HepG2 (cell line): ENCODE measurements around the gene FLYWCH1. TPM values are rescaled to one million over a fixed set of nuclear protein-coding genes. Genes with fewer than 3 reads are reported as not detected.

Source experiments
- ATF6 ChIP-seq: sonication (generic); formaldehyde crosslinking; conservative IDR thresholded peaks from 2 replicates; pipeline ENCODE4 v1.4.0; 2020; ENCODE audit warnings: missing genetic modification reagents
- BCL3 ChIP-seq: sonication (generic); formaldehyde crosslinking; IDR thresholded peaks from 2 replicates; pipeline ENCODE4 v1.5.1; 2020; ENCODE audit warnings: mild to moderate bottlenecking, missing genetic modification reagents, moderate library complexity
- CAMTA2 ChIP-seq: sonication (generic); formaldehyde crosslinking; IDR thresholded peaks from 2 replicates; pipeline ENCODE4 v1.4.0; 2020; ENCODE audit warnings: mild to moderate bottlenecking, missing genetic modification reagents, borderline replicate concordance
- DNMT1 ChIP-seq: sonication (generic); formaldehyde crosslinking; IDR thresholded peaks from 2 replicates; pipeline ENCODE4 v1.5.1; 2020; ENCODE audit warnings: mild to moderate bottlenecking, missing genetic modification reagents
- DZIP1 ChIP-seq: sonication (generic); formaldehyde crosslinking; IDR thresholded peaks from 2 replicates; pipeline ENCODE4 v1.5.0; 2020; ENCODE audit warnings: mild to moderate bottlenecking, missing genetic modification reagents
- ETV5 ChIP-seq: IDR thresholded peaks from 2 replicates; pipeline ENCODE4 v1.6.1; 2018; ENCODE audit warnings: missing biosample characterization, missing genetic modification reagents, inconsistent platforms, borderline replicate concordance
- FOXO4 ChIP-seq: sonication (generic); formaldehyde crosslinking; conservative IDR thresholded peaks from 2 replicates; pipeline ENCODE4 v1.8.1; 2023; ENCODE audit warnings: missing genetic modification reagents
- GZF1 ChIP-seq: sonication (generic); formaldehyde crosslinking; IDR thresholded peaks from 2 replicates; pipeline ENCODE4 v1.5.1; 2020; ENCODE audit warnings: mild to moderate bottlenecking, missing genetic modification reagents
- HNF4A ChIP-seq: sonication (generic); formaldehyde crosslinking; IDR thresholded peaks from 2 replicates; pipeline ENCODE4 v1.4.0; 2020; ENCODE audit warnings: missing genetic modification reagents
- KDM6A ChIP-seq: IDR thresholded peaks from 2 replicates; pipeline ENCODE4 v1.6.1; 2016; ENCODE audit warnings: low read depth
- MEIS2 ChIP-seq: sonication (generic); formaldehyde crosslinking; IDR thresholded peaks from 2 replicates; pipeline ENCODE4 v1.9.0; 2021; ENCODE audit warnings: mild to moderate bottlenecking, missing genetic modification reagents
- MTF2 ChIP-seq: sonication (generic); formaldehyde crosslinking; IDR thresholded peaks from 2 replicates; pipeline ENCODE4 v1.5.0; 2020; ENCODE audit warnings: missing genetic modification reagents, borderline replicate concordance
- RBM39 ChIP-seq: fragments of 200-400 bp; formaldehyde crosslinking; IDR thresholded peaks from one replicate; pipeline ENCODE4 v1.6.1; 2018; ENCODE audit warnings: antibody characterized with exemption, mild to moderate bottlenecking, low read depth, low read length; ENCODE audit not compliant: poor library complexity, severe bottlenecking
- RFX1 ChIP-seq: fragments of 450-650 bp; IDR thresholded peaks from 2 replicates; pipeline ENCODE4 v1.6.1; 2017
- SP1 ChIP-seq, 2 experiments: fragments of 450-650 bp in 1 of 2; sonication (generic) in 1 of 2; formaldehyde crosslinking in 1 of 2; IDR thresholded peaks; 2 replicates each; pipeline versions ENCODE4 v1.4.0 to v1.6.1; 2016 to 2020; ENCODE audit warnings: missing genetic modification reagents in 1 of 2
- TFDP1 ChIP-seq: IDR thresholded peaks from 2 replicates; pipeline ENCODE4 v1.6.1; 2016; ENCODE audit warnings: missing compliant biosample characterization, missing genetic modification reagents, borderline replicate concordance
- ZFY ChIP-seq: sonication (generic); formaldehyde crosslinking; IDR thresholded peaks from 2 replicates; pipeline ENCODE4 v1.4.0; 2020; ENCODE audit warnings: missing genetic modification reagents
- ZGPAT ChIP-seq: IDR thresholded peaks from 2 replicates; pipeline ENCODE4 v1.6.1; 2016; ENCODE audit warnings: mild to moderate bottlenecking
- ZNF607 ChIP-seq: sonication (generic); formaldehyde crosslinking; IDR thresholded peaks from 2 replicates; pipeline ENCODE4 v1.5.1; 2020; ENCODE audit warnings: missing genetic modification reagents, mild to moderate bottlenecking, borderline replicate concordance
- polyA plus RNA-seq, 8 experiments: library from polyadenylated mRNA; depleted of rRNA in 3 of 8; stranded (reverse) in 7 of 8; unstranded in 1 of 8; fragments of >200 nt; fragmentation: Illumina TruSeq in 4 of 8; extraction: Trizol in 4 of 8; gene quantifications; 2 replicates each; pipeline versions ENCODE4 v1.2.1 to v1.2.3, GENCODE V29; 2011 to 2016; ENCODE audit warnings: low read depth in 4 of 8, missing spikeins in 1 of 8, mixed read lengths in 1 of 8; ENCODE audit not compliant: insufficient read depth in 1 of 8
- total RNA-seq, 5 experiments: library from RNA; depleted of rRNA; stranded (reverse); fragments of >200 nt; fragmentation: Illumina TruSeq; extraction: Trizol; gene quantifications; 2 replicates each; pipeline ENCODE4 v1.2.3, GENCODE V29; 2016; ENCODE audit warnings: low read depth in 1 of 5

FLYWCH1 gene
- total and polyA plus RNA-seq, 2 of the 13 experiments (the other 11 are each of a cell fraction or from before 2014, with no cell fraction given), result 7.3 to 12.4 TPM

- TF ChIP-seq ETV5 (CRISPR knock-in tag) (0 out of 2 replicates have a peak, but pooled peaks have one; percentile 11), ZGPAT (CRISPR knock-in tag) (peak; percentile 52; the same call in 1 of the 2 replicates), GZF1 (no peak), MTF2 (CRISPR knock-in tag) (no peak), BCL3 (no peak), RFX1 (peak; percentile 87), FOXO4 (CRISPR knock-in tag) (no peak), RBM39 (peak; percentile 37), SP1 (IDR thresholded peaks at IDR 0.05) (no peak), SP1 (CRISPR knock-in tag; IDR thresholded peaks at IDR 0.05) (no peak), DZIP1 (CRISPR knock-in tag) (no peak), MEIS2 (CRISPR knock-in tag) (0 out of 2 replicates have a peak, but pooled peaks have one; percentile 54), HNF4A (CRISPR knock-in tag) (peak; percentile 92), ATF6 (CRISPR knock-in tag) (no peak), ZFY (CRISPR knock-in tag) (peak; percentile 62), TFDP1 (CRISPR knock-in tag) (0 out of 2 replicates have a peak, but pooled peaks have one; percentile 14), KDM6A (CRISPR knock-in tag) (peak; percentile 92), DNMT1 (CRISPR knock-in tag) (0 out of 2 replicates have a peak, but pooled peaks have one; percentile 37), ZNF607 (CRISPR knock-in tag) (no peak), CAMTA2 (CRISPR knock-in tag) (no peak)
These were observed 12.7 kb upstream of the FLYWCH1 start (continued) for GRCh38 chr16:2898831-2899563.
